Measurements from ENCODE around the gene PDZD2.
"Not testable (repeated sequence)": the region's sequence is repeated elsewhere in the genome, so short reads cannot be mapped to it uniquely, and the experiment has no call there.

Gene PDZD2

GRCh38 chr5:31963358-31964006, 324.6 kb downstream of the PDZD2 start:
- DNase-seq (ENCODE audit: low read depth in 3 of 3, low spot score in 1 of 3), result no peak

GRCh38 chr5:31964007-31964360, 325.1 kb downstream of the PDZD2 start:
- no peak for DNase-seq (ENCODE audit: low read depth in 3 of 3, low spot score in 1 of 3)

- no peak for DNase-seq (ENCODE audit: low read depth in 3 of 3, low spot score in 1 of 3)
Observed at GRCh38 chr5:31965227-31965626, 326.3 kb downstream of the PDZD2 start.

- DNase-seq (ENCODE audit: low read depth in 3 of 3, low spot score in 1 of 3), result no peak
Observed at GRCh38 chr5:31966936-31967335, 328.0 kb downstream of the PDZD2 start.

- DNase-seq (ENCODE audit: low read depth in 3 of 3, low spot score in 1 of 3), result no peak
Observed at GRCh38 chr5:31967461-31967860, 328.5 kb downstream of the PDZD2 start.

GRCh38 chr5:31972558-31972957, 333.6 kb downstream of the PDZD2 start:
- no peak for DNase-seq (ENCODE audit: low read depth in 3 of 3, low spot score in 1 of 3)

- DNase-seq (ENCODE audit: low read depth in 3 of 3, low spot score in 1 of 3), result not testable (repeated sequence)
Observed at GRCh38 chr5:31975189-31975612, 336.3 kb downstream of the PDZD2 start.

GRCh38 chr5:31976169-31976568, 337.2 kb downstream of the PDZD2 start:
- DNase-seq (ENCODE audit: low read depth in 3 of 3, low spot score in 1 of 3), result no peak

GRCh38 chr5:31981361-31981945, 342.5 kb downstream of the PDZD2 start:
- no peak for DNase-seq (ENCODE audit: low read depth in 3 of 3, low spot score in 1 of 3)

GRCh38 chr5:31982027-31982426, 343.1 kb downstream of the PDZD2 start:
- DNase-seq (ENCODE audit: low read depth in 3 of 3, low spot score in 1 of 3), result no peak

GRCh38 chr5:31982621-31983020, 343.7 kb downstream of the PDZD2 start:
- DNase-seq (ENCODE audit: low read depth in 3 of 3, low spot score in 1 of 3), result no peak

GRCh38 chr5:31983851-31984250, 344.9 kb downstream of the PDZD2 start:
- DNase-seq (ENCODE audit: low read depth in 3 of 3, low spot score in 1 of 3), result no peak

GRCh38 chr5:31984691-31985090, 345.8 kb downstream of the PDZD2 start:
- DNase-seq (ENCODE audit: low read depth in 3 of 3, low spot score in 1 of 3), result no peak

GRCh38 chr5:31986101-31986500, 347.2 kb downstream of the PDZD2 start:
- no peak for DNase-seq (ENCODE audit: low read depth in 3 of 3, low spot score in 1 of 3)

GRCh38 chr5:31987985-31988710, 349.2 kb downstream of the PDZD2 start:
- DNase-seq (ENCODE audit: low read depth in 3 of 3, low spot score in 1 of 3), result no peak

- DNase-seq (ENCODE audit: low read depth in 3 of 3, low spot score in 1 of 3), result no peak
Observed at GRCh38 chr5:31990081-31990650, 351.2 kb downstream of the PDZD2 start.

- DNase-seq (ENCODE audit: low read depth in 3 of 3, low spot score in 1 of 3), result no peak
Observed at GRCh38 chr5:31990701-31991110, 351.8 kb downstream of the PDZD2 start.

GRCh38 chr5:31992377-31992776, 353.4 kb downstream of the PDZD2 start:
- no peak for DNase-seq (ENCODE audit: low read depth in 3 of 3, low spot score in 1 of 3)

- DNase-seq (ENCODE audit: low read depth in 3 of 3, low spot score in 1 of 3), result no peak
Observed at GRCh38 chr5:31993165-31993961, 354.4 kb downstream of the PDZD2 start.

GRCh38 chr5:31995006-31995405, 356.1 kb downstream of the PDZD2 start:
- DNase-seq (ENCODE audit: low read depth in 3 of 3, low spot score in 1 of 3), result no peak

GRCh38 chr5:31995714-31996113, 356.8 kb downstream of the PDZD2 start:
- DNase-seq (ENCODE audit: low read depth in 3 of 3, low spot score in 1 of 3), result no peak

All from stimulated activated CD4-positive, alpha-beta T cell treated with anti-CD3 and anti-CD28 coated beads, TNF-alpha, amount 100 ng/mL, for 1 hour (primary cell).